ENCODE results near the gene RASGRP1.

The RASGRP1 gene

DNA sequence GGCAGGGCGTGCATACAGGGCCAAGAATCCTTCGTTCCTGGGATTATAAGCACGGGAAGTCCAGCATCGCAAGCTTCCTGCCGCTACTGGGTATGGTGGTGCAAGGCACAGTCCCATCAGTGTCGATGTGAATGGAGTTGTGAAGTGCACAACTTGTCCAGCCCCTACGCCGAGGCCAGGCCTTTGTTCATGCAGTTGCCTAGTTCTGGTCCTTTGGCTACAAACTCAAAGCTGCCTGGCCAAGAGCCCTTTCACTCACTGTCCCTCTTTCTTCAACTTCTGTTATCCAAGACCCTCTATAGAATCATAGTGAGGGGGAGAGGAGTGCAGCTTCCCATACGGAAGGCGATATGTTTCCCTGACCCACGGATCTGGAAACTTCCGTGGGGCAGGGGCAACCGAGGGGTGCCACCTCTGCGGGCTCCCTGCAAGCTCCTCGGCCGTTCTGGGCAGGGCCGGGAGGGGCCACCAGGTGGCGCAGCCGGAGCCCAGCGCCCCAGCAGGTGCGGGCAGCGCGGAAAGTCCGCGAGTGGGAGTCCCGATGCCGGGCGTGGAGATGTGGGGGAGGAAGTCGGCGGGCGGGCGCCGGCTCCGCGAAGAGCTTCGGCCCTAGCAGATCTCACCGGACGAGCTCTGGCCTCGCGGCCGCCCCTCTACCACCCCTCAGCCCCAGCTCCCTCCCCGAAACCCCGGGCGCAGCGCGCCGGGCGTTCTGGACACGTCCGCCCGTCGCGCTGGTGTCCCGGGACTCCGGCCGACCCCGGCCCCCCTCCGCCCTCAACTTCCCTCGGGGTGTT is 693 bp downstream of the RASGRP1 start:
- DNase-seq = peak; percentile 68

DNA sequence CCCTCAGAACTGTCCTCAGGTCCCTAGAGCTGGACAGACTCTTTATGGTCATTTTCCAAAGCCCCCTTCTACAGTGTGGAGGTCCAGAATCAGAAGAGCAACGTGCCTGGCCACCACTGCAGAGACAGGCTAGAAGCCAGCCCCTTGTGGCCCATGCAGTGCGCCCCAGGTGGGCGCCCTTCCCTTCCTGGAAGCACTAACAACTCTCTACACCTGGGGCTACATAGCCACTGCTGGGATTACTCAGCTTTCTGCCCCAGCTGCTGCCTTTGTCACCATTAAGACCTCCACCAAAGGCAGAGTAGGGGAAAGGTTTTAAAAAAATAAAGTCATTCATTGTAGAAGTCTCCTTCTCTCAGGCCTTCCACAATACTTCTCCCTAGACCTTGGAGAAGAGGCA is 2.3 kb downstream of the RASGRP1 start:
- no peak for DNase-seq

DNA sequence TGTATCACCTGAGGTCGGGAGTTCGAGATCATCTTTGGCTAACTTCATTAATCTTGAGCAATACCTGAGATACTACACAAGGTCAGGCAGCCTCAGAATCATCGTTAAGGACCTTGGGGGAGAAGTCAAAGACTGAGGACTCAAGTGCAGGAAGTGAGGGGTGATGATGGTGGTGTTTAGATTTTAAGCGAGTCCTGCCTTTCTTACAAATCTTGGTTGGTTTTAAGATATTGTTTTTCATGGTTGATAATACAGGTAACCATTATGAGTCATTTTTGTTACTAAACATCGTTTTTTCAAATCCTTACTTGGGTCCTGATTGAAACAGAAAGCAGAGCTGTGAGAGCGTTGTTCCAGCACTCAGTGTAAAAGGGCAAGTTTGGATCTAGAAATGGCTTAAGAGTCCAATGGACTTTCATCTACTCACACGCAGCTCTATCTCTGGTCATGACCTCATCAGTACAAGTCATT is 4.1 kb downstream of the RASGRP1 start:
- DNase-seq = no peak

DNA sequence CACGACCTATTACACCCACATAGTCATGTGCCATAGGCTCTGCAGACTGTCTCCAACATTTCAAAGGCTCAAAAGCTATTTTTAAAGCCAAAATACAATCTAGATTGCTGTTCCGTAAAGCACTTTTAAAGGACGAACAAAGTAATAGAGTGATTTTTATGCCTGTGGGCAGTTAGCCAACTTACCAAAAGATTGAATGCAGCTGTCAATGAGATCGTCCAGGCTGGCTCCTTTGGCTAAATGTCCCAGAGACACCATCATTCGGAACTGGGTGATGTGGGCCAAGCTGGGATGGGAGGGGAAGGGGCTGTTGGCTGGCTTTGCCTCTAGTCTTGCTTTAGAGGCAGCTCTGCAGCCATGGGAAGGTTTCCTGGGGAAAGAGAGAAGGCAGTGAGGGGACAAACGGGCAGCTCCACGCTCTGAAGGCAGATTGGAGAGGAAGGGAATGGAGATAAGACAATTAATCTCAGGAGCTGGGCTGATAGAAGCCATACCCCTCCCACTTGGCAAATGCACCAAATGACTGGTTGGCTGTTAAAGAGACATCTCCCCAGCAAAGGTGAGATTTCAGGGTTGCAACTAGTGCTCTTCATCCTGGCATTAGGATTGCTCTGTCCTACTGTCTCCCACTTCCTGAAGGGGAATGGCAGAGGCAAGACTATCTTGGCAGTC is 4.8 kb downstream of the RASGRP1 start:
- no peak for DNase-seq

DNA sequence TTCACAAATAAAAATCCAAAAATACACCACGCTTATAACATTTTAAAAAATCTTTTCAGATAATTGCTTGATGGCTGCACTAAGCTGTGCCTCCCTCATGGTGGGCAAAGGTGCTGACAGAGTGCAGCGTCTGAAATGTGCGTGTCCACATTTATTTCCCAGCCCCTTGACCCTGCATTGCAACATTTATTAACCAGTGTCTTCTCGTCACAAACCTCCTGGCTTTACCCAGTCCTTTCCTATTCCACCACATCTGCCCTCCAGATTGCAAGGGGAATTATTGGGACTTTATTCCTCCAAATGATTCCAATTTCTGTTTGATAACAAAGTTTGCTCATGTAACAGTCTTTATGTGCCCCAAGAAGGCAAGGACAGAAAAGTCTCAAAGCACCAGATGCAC is 5.5 kb downstream of the RASGRP1 start:
- DNase-seq = no peak

DNA sequence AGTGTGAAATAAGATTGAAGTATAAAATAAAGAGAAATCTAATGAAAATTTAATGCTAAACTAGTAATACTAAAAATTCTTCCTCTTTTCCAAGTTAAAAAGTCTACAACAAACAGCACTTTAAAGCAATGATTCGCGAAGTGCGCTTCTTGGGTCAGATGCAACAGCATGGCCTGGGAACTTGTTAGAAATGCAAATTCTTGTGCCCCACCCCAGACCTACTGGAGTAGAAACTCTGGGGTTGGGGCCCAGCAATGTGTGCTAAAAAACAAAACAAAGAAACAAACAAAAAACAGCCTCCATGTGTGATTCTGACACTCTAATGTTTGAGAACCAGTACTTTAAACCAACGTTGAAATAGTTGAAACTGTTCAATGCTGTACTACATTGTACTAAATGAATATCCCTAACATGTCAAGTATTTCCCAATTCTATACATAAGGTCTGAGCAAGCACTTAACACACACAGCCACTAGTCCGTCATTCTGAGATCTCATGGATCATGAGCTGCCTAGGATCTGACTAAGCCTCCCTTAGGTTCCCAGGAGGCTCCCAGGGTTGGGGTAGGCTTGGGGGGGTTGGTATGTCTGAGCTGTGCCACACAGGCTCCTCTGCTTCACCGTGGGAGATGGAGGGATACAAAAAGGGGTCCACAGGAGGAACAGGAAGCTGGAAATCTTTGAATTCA is 6.1 kb downstream of the RASGRP1 start:
- DNase-seq = no peak

DNA sequence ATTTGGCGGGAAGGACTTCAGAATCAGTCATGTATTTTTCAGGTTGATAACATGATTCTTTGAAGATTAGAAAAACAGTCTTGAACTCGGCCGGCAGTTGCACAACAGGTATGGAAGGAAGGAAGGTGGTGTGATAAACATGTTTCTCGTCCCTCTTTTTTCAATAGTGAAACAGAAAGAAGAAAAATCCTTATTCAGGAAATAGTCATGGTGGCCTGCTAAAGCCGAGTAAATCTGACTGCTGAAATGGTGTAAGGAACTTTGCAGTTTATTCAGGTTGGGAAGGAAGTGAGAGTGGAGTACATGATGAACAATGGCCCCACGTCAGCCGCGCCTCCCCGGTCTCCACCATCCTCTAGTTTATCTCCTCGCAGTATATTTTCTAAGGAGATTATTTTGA is 6.7 kb downstream of the RASGRP1 start:
- DNase-seq = no peak

DNA sequence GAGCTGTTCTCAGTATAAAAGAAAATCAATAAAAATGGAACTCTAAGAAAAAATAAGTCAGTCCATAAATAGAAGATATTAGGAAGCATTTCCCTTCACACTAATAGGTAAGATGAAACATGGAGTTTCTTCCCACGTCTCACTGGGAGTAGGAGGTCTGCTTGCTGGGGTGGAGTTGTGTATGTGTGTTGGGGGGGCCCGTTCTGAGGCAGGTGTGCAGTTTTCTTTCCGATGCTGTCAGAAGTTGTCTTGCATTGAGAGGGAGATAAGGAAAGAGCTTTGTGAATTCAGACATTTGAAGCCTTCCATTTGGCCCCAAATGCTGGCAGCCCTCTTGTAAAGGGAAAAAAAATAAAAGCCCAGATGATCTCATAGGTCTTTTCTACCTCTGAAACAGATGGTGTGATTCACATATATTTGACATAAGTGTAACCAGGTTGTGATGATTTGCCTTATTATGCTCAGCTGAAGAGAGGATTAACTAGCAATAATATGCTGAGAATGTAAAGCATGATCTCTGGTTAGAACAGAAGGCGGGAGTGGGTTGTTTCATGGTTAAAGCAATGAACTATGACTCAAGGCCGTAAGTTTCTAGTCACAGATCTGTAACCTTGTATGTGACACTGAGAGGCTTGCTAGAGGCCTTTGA is 8.8 kb downstream of the RASGRP1 start:
- no peak for DNase-seq

DNA sequence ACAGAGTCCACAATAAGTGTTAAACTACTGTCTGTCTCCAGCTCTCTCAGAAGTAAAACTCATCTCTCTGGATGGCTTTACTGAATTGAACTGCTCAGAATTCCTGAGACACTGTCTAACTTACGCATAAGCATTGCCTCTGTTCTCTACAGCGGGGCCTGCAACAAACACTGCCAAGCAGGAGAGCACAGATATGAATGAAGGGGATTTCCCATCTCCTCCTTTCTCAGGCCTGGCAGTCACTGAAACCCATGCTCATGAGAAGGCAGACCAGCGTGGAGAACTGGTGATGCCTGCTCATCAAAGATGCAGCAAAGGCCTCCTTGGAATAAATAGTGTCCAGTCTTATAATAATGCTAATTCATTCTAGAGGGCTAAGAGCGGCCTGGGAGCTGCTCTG is 10.3 kb downstream of the RASGRP1 start:
- no peak for DNase-seq

DNA sequence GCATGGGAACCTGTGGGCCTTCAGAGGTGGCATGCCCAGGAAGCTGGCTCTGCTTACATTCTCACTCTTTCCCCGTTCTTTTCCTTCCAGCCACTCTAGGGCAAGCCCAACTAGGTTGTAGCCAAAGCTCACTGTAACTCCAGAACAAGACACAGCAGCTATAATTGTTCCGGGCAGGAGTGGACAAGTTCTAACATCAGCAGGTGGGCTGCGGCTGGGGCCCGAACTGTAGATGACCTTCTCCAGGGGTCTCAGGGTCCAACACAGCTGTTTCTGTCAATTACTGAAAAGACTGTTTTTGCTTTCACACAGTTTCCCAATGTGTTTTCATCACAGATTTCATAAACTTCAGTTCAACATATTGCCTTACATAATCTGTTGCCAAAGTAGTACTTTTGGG is 11.5 kb downstream of the RASGRP1 start:
- no peak for DNase-seq

DNA sequence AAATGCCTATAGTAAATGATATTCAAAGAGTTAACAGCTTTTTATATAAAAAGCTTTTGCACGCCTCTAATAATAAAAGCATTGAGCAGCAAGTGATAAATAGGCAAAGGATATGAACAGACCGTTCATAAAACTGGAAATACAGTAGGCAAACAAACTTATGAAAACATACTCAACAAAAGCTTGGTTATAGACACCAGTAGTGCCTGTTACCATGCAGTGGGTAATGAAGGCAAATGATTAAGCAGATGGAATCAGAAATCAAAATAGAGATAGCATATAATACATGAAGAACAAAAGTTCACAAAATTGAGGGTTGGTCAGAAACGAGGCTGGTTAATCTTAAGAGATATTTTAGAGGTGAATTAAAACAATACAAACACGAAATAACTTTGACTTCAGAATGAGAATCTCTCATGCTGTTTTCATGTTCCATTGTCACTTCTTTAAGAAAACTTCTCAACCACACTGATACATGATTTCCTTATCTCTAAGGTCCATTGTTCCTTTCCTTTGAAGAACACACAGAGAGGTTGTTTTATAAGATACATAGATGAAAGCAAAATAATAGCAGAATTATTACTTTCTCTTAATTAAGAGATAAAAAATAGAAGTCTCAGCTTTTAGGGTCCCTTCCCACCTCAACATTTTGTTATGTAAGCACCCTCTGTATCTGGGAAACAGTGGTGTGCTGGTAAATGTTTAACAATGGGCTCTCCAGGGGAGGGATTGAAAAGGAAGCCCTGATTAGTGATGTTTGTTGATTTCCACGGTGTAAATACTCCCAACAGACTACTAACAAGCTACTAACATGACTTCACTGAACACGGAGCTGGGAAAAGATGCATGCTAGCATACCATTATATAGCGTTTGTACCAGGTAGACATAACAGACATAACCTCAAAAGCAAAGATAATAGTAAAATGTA is 12.6 kb downstream of the RASGRP1 start:
- DNase-seq = no peak

DNA sequence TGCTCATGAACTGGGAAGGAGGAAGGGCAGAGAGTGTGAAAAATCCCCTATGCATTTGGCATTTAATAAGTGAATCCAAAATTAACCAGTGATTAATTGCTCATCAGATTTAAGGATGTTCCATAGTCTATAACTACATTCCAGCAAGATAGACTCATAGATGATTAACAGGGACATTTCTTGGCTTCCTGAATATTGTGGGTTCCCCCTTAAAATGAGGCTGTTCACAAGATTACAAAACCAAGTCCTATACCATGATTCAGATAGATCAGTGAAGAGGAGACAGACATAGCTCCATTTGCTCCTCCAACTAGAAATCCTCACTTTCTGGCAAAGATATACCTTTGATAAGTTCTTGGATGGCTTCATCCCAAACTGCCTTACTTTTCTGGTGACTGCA is 15.4 kb downstream of the RASGRP1 start:
- DNase-seq = no peak

DNA sequence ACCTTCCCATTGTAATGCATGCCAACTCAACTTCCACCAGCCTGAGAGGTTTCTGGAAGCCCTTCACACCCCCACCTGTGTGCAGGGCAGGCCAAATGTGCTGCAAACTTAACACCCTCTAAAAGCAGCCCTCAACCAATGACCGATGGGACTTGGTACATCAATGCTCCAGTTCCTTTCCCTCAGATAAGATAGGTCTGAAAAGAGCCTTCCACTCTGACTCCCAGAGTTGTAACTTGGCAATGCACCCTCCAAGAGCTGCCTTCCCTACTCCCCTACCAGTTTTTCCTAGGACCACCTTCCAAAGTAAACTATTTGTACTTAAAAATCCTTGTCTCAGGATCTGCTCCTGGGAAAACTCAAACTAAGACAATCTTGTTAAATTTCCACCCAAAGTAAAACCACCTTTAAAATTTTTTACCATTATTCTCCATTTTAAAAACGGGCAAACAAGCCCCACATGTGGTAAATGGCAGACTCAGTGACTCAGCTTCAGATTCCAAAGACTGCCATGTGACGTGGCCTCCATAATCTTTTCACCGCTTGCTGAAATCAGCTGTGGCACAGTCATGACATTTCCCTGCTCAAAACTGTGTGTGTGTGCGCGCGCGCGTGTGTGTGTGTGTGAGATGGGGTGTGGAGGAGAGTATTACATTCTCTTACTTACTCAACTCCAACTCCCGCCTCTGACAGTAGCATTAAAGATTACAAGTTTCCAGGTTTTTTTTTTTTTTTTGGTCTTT is 17.2 kb downstream of the RASGRP1 start:
- no peak for DNase-seq

DNA sequence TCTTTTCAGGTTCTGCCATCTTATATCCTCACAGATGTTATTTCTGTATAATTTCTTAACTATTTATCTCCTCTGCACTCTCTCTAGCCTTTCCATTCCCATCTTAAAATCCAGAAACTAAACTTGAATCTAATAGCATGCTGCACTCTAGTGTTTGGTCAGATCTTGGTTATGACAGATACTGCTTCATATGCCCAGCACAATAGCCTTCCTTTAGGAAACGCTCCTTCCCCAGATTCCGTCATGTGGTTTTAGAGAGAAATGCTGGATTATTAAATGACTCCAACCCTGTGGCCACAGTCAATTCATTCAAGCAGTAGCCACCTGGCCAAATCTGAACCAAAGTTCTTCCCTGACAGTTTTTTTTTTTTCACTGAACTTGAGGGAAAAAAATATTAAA is 19.4 kb downstream of the RASGRP1 start:
- no peak for DNase-seq

DNA sequence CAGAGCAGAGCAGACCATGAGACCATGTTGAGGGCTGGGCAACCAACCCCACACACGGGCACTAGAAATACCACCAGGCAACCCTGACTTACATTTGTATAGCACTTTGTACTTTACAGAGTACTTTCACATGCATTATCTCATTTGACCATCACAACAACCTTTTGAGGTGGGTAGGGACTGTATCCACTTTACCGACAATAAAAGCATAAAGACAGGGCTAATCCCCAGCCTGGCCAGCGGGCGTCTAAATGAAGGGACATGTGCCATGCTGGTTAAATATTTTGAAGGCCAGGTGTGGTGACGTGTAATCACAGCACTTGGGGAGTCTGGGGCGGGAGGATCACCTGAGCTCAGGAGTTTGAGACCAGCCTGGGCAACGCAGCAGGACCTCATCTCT is 23.6 kb downstream of the RASGRP1 start:
- no peak for DNase-seq

DNA sequence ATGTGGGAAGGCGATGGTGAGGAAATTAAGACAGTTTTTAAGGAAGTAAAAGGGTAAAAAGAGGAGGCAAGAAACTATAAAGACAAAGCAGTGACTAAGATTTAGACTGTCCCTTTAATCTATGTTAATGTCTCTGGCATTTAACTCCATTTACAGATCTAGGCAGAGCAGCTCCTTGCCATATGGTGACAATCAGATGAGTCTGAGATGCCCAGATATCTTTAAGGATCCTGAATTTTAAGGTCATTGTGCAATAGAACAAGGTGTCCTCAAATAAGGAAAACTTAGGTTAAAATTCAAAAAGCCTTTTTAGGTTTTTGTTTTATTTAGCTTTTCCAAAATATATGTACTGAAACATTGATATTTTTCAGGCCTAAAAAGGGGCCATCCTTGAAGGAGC is 24.1 kb downstream of the RASGRP1 start:
- no peak for DNase-seq

DNA sequence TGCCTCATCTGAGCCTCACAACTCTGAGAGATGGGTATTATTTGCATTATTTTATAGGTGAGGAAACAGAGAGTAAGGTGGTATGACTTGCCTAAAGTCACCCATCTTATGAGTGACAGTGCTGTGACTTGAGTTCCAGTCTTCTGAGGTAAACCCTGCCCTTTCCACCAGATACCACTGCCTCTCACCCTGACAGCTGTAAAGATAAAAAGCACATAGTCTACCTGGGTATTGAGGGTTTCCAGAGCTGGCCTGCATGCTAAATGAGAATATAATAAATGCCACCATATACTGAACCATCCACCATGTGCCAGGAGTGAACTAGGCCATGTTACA is 25.6 kb downstream of the RASGRP1 start:
- DNase-seq = no peak

DNA sequence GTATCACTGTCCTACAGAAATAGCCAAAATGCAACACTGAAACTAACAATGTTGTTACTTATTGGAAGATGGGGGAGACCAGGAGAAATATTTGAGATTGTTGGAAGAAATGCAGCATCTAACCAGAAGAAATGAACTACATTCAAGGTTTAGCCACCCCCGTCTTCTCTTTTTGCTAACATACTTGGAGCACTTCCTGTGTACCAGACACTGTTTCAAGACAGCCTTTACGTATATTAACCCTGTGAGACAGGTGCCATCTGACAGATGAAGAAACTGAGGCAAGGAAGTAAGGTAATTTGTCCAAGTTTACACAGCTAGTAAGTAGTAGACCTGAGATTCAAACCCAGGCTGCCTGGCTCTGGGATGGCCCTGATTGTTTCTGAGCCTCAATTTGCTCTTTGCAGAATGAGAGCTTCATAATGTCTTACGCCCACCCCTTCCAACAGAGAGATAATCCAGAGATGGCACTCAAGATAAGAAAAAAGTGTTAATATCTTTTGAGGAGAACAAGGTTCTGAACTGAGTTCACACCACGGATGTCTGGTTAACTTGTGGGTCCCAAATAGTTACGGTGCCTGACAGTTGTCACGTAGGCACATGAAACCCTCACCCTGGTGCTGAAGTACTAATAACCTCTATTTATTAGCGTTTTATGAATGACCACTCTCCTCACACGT is 26.1 kb downstream of the RASGRP1 start:
- DNase-seq = no peak

DNA sequence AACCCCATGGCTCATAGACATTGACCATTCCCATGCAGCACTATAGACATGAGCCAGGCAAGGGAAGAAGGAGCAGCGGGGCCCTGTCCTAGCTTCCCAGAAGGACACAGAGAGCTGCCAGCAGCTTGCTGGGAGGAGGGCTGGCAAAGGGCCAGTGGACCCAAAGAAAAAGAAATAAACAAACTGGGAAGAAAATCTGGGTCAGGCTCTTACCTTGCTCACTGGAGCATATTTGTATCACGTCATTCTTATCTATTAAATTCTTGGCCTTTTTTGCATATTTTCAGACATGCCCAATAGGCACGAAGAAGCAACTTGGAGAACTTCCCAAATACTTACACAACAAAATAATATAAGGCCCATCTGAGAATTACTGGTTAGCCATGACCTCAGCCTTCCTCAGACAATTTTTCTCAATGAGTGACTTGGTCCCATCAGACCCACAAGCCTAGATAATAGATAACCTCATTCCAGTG is 28.4 kb downstream of the RASGRP1 start:
- DNase-seq = no peak

DNA sequence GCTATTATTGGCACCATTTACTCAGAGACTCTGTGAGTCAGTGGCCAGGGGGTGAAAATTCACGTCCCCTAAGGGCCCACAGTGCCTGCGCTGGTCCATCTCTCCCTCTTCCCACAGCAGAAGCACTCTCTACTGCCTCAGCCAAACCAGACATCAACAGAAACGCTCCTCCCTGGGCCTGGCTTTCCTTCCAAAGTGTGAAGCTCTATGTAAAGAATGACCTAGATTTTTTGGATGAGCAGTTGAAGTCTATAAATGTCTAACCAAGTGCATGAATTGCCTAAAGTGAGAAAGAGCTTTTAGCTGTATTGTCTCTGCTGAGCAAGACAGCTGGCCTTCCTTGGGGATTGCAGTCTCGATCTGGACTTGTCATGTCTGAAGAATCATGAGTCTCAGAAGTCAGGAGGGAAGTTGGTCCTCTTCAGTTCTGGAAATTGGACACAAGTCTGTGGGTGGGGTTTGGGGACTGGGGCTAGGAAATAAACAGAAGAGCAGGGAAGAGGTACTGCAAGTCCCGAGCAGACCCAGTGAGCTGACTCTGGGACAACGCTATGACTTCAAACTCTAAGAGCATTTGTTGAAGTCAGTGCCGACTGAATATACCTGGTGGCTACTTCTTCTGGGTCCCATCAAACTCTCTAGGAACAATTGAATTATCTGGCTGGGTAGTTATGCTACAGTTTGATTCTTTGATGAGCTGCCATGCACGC is 29.0 kb downstream of the RASGRP1 start:
- DNase-seq = no peak
